ENCODE results near the gene VTI1A.

VTI1A gene

GRCh38 chr10:112821663-112822062 lies 374.6 kb downstream of the VTI1A start:
- no peak for FAIRE-seq
- no peak for TF ChIP-seq TAF1 (IDR thresholded peaks at IDR 0.05; ENCODE audit: borderline replicate concordance, low read depth, low read length)
- no peak for TF ChIP-seq POLR2AphosphoS5 (IDR thresholded peaks at IDR 0.05; ENCODE audit: low read depth, low read length)
- TF ChIP-seq POLR2A (IDR thresholded peaks at IDR 0.05; ENCODE audit: low read depth, low read length) = no peak

GRCh38 chr10:112823007-112823406 lies 376.0 kb downstream of the VTI1A start:
- FAIRE-seq (no peak), DNase-seq (ENCODE audit: insufficient read length) (no peak)
- TF ChIP-seq TAF1 (IDR thresholded peaks at IDR 0.05; ENCODE audit: borderline replicate concordance, low read depth, low read length) = no peak
- no peak for TF ChIP-seq POLR2AphosphoS5 (IDR thresholded peaks at IDR 0.05; ENCODE audit: low read depth, low read length)
- no peak for TF ChIP-seq POLR2A (IDR thresholded peaks at IDR 0.05; ENCODE audit: low read depth, low read length)

More at GRCh38 chr10:112821663-112822062, 374.6 kb downstream of the VTI1A start:
- no peak for DNase-seq (ENCODE audit: insufficient read length)

GRCh38 chr10:112823604-112824003 lies 376.6 kb downstream of the VTI1A start:
- FAIRE-seq (no peak), DNase-seq (ENCODE audit: insufficient read length) (no peak)
- TF ChIP-seq POLR2A (IDR thresholded peaks at IDR 0.05; ENCODE audit: low read depth, low read length) (no peak), POLR2AphosphoS5 (IDR thresholded peaks at IDR 0.05; ENCODE audit: low read depth, low read length) (no peak), TAF1 (IDR thresholded peaks at IDR 0.05; ENCODE audit: borderline replicate concordance, low read depth, low read length) (no peak)

- no peak for DNase-seq (ENCODE audit: insufficient read length)
- FAIRE-seq = no peak
- TF ChIP-seq TAF1 (IDR thresholded peaks at IDR 0.05; ENCODE audit: borderline replicate concordance, low read depth, low read length) = no peak
- TF ChIP-seq POLR2A (IDR thresholded peaks at IDR 0.05; ENCODE audit: low read depth, low read length) = no peak
- no peak for TF ChIP-seq POLR2AphosphoS5 (IDR thresholded peaks at IDR 0.05; ENCODE audit: low read depth, low read length)
Measured at GRCh38 chr10:112826018-112826697, 379.1 kb downstream of the VTI1A start.

- DNase-seq (ENCODE audit: insufficient read length) (no peak), FAIRE-seq (no peak)
- TF ChIP-seq POLR2AphosphoS5 (IDR thresholded peaks at IDR 0.05; ENCODE audit: low read depth, low read length) = no peak
- TF ChIP-seq POLR2A (IDR thresholded peaks at IDR 0.05; ENCODE audit: low read depth, low read length) = no peak
- no peak for TF ChIP-seq TAF1 (IDR thresholded peaks at IDR 0.05; ENCODE audit: borderline replicate concordance, low read depth, low read length)
Measured at GRCh38 chr10:112827086-112827485, 380.1 kb downstream of the VTI1A start.

- no peak for FAIRE-seq
- no peak for TF ChIP-seq TAF1 (IDR thresholded peaks at IDR 0.05; ENCODE audit: borderline replicate concordance, low read depth, low read length)
- DNase-seq (ENCODE audit: insufficient read length) = no peak
Measured at GRCh38 chr10:112827951-112828350, 380.9 kb downstream of the VTI1A start.

GRCh38 chr10:112831859-112832258 lies 384.8 kb downstream of the VTI1A start:
- DNase-seq (ENCODE audit: insufficient read length) = no peak
- no peak for TF ChIP-seq POLR2AphosphoS5 (IDR thresholded peaks at IDR 0.05; ENCODE audit: low read depth, low read length)
- TF ChIP-seq POLR2A (IDR thresholded peaks at IDR 0.05; ENCODE audit: low read depth, low read length) = no peak
- TF ChIP-seq TAF1 (IDR thresholded peaks at IDR 0.05; ENCODE audit: borderline replicate concordance, low read depth, low read length) = no peak
- no peak for FAIRE-seq

GRCh38 chr10:112832361-112832878 lies 385.4 kb downstream of the VTI1A start:
- TF ChIP-seq TAF1 (IDR thresholded peaks at IDR 0.05; ENCODE audit: borderline replicate concordance, low read depth, low read length) = no peak
- TF ChIP-seq POLR2A (IDR thresholded peaks at IDR 0.05; ENCODE audit: low read depth, low read length) = no peak
- FAIRE-seq (no peak), DNase-seq (ENCODE audit: insufficient read length) (no peak)

- DNase-seq (ENCODE audit: insufficient read length) (no peak), FAIRE-seq (no peak)
- no peak for TF ChIP-seq POLR2A (IDR thresholded peaks at IDR 0.05; ENCODE audit: low read depth, low read length)
- no peak for TF ChIP-seq POLR2AphosphoS5 (IDR thresholded peaks at IDR 0.05; ENCODE audit: low read depth, low read length)
- TF ChIP-seq TAF1 (IDR thresholded peaks at IDR 0.05; ENCODE audit: borderline replicate concordance, low read depth, low read length) = no peak
Measured at GRCh38 chr10:112832959-112833358, 385.9 kb downstream of the VTI1A start.

- no peak for FAIRE-seq
- TF ChIP-seq TAF1 (IDR thresholded peaks at IDR 0.05; ENCODE audit: borderline replicate concordance, low read depth, low read length) = no peak
- no peak for TF ChIP-seq POLR2AphosphoS5 (IDR thresholded peaks at IDR 0.05; ENCODE audit: low read depth, low read length)
- no peak for TF ChIP-seq POLR2A (IDR thresholded peaks at IDR 0.05; ENCODE audit: low read depth, low read length)
- no peak for DNase-seq (ENCODE audit: insufficient read length)
Measured at GRCh38 chr10:112834751-112835181, 387.8 kb downstream of the VTI1A start.

- FAIRE-seq = no peak
- DNase-seq (ENCODE audit: insufficient read length) = no peak
Measured at GRCh38 chr10:112835217-112835715, 388.3 kb downstream of the VTI1A start.

GRCh38 chr10:112835944-112836451 lies 389.0 kb downstream of the VTI1A start:
- TF ChIP-seq POLR2A (IDR thresholded peaks at IDR 0.05; ENCODE audit: low read depth, low read length) = no peak
- no peak for TF ChIP-seq POLR2AphosphoS5 (IDR thresholded peaks at IDR 0.05; ENCODE audit: low read depth, low read length)
- FAIRE-seq = no peak
- DNase-seq (ENCODE audit: insufficient read length) = no peak

More at GRCh38 chr10:112835217-112835715, 388.3 kb downstream of the VTI1A start:
- TF ChIP-seq POLR2A (IDR thresholded peaks at IDR 0.05; ENCODE audit: low read depth, low read length) (no peak), POLR2AphosphoS5 (IDR thresholded peaks at IDR 0.05; ENCODE audit: low read depth, low read length) (no peak), TAF1 (IDR thresholded peaks at IDR 0.05; ENCODE audit: borderline replicate concordance, low read depth, low read length) (no peak)

Measured in GM12892 (cell line).